Aorta (tissue), 5 donors: ENCODE results near the gene ANK3. TPM values are rescaled to one million over a fixed set of nuclear protein-coding genes. Genes with fewer than 3 reads are reported as not detected.
A peak's percentile ranks its signal among the peaks of the same experiment; 100 is the strongest.
"Not testable (repeated sequence)": the region's sequence is repeated elsewhere in the genome, so short reads cannot be mapped to it uniquely, and the experiment has no call there.

Experiments used
- ATAC-seq: fragments of 200-7000 bp; cut with Tn5 transposase; one replicate; pipeline ENCODE4 v1.9.1; 2022; ENCODE audit warnings: moderate library complexity; ENCODE audit not compliant: low FRiP score
- DNase-seq, 2 donors: peaks; one replicate each; pipeline ENCODE4 v3.0.0-alpha.2; 2020
- H3K27ac ChIP-seq, 2 donors: one replicate each; pipeline ENCODE4 v1.5.1; 2013; ENCODE audit warnings: low read length in 2 of 2, mild to moderate bottlenecking in 2 of 2, moderate library complexity in 2 of 2, control low read depth in 1 of 2, inconsistent platforms in 1 of 2, low read depth in 1 of 2
- H3K27me3 ChIP-seq, 2 donors: one replicate each; pipeline ENCODE4 v1.6.1; 2013; ENCODE audit warnings: control low read depth in 1 of 2, low read length in 1 of 2, mild to moderate bottlenecking in 1 of 2, moderate library complexity in 1 of 2; ENCODE audit not compliant: insufficient read depth in 2 of 2, control insufficient read depth in 1 of 2
- H3K36me3 ChIP-seq, 2 donors: one replicate each; pipeline ENCODE4 v1.6.1; 2013; ENCODE audit warnings: control low read depth in 1 of 2, low read length in 1 of 2, mild to moderate bottlenecking in 1 of 2; ENCODE audit not compliant: insufficient read depth in 2 of 2, control insufficient read depth in 1 of 2
- H3K4me1 ChIP-seq, 2 donors: one replicate each; pipeline ENCODE4 v1.6.1; 2013; ENCODE audit warnings: low read length in 2 of 2, control low read depth in 1 of 2, mild to moderate bottlenecking in 1 of 2, moderate library complexity in 1 of 2; ENCODE audit not compliant: insufficient read depth in 2 of 2, control insufficient read depth in 1 of 2
- H3K4me3 ChIP-seq, 2 donors: one replicate each; pipeline ENCODE4 v1.5.1; 2013; ENCODE audit warnings: low read length in 2 of 2, control low read depth in 1 of 2, mild to moderate bottlenecking in 1 of 2
- H3K9me3 ChIP-seq: one replicate; pipeline ENCODE4 v1.6.1; 2013; ENCODE audit warnings: mild to moderate bottlenecking, low read length; ENCODE audit not compliant: control insufficient read depth
- WGBS, 2 donors: extraction: QIAGEN DNeasy Blood & Tissue Kit; methylation state at CpG; one replicate each; pipeline ENCODE4 v1.1.7; 2013; 5-methylcytosine and 5-hydroxymethylcytosine counted together
- intact Hi-C, 2 donors: fragments of 100-400 bp; cut with DNase I; formaldehyde crosslinking; loops; one replicate each; pipeline versions ENCODE4 v1.14.2 to v1.15.0; 2022
- polyA plus RNA-seq, 2 donors: library from polyadenylated mRNA; stranded (reverse); fragments of 200-250 nt; gene quantifications; one replicate each; pipeline ENCODE4 v1.2.3, GENCODE V29; 2013
- total RNA-seq, 2 donors: library from RNA; stranded (reverse); fragmentation: NEBNext Ultra II Directional; extraction: Animal tissue kit (Norgen Biotek cat#: 25700); gene quantifications; one replicate each; pipeline ENCODE4 v1.2.1, GENCODE V29; 2021
- donor health status: healthy with polysubstance abuse.
- donor health status: Bipolar disorder and iron deficiency.
- donor health status: DM: no; HTN: no; CAD: no.
- donor health status: DM: no; HTN: no; CAD: no.
- donor health status: DM: yes; HTN: yes; CAD: no.

The ANK3 gene
- total and polyA plus RNA-seq, 4 donors = 16.5 to 38.2 (median 20.6) TPM

DNA sequence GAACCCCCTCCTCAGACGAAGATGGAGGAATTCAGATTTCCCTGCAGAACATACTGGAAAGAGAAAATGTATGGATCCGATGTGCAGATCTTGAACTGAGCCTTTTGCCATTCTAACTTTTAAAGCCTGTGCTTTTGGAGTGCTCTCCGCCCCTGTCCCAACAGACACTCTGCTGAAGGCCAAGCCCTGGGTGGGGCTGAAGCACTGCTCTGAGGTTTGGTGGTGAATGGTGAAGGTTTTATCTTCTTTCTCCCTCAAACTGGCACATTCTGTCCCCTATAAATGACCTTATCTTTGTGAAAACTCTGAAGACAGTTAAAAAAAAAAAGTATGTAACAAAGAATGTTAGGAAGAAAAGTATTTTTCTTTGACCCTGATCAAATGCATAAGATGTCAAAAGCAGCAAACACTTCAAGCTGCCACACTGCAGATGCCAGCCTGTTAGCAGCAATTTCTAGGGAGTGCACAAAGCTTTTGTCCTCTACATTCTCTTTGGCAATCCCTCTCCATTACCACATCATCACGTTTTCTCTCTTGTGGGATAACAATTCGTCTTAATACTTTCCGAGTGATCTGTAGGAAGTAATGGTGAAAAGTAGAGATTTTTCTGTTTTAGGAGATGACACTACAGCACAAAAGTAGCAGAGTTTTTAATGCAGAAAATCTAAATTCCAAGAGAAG lies 346.0 kb downstream of the ANK3 start:
- Histone ChIP-seq H3K27me3 (no peaks in the 10 kb centered on the region), H3K36me3 (no peaks in the 10 kb centered on the region), H3K4me1 (peaks cover 2 to 7% of the 10 kb centered on the region in 2 donors), H3K9me3 (no peaks in the 10 kb centered on the region), H3K27ac (no peak overlapping the region), H3K4me3 (no peak overlapping the region)
- no peak for ATAC-seq
- DNase-seq = no peak
- intact Hi-C loops = no loop called here
- WGBS, 2 donors = 31 to 47% methylated on average over 6 of the region's 6 CpGs

DNA sequence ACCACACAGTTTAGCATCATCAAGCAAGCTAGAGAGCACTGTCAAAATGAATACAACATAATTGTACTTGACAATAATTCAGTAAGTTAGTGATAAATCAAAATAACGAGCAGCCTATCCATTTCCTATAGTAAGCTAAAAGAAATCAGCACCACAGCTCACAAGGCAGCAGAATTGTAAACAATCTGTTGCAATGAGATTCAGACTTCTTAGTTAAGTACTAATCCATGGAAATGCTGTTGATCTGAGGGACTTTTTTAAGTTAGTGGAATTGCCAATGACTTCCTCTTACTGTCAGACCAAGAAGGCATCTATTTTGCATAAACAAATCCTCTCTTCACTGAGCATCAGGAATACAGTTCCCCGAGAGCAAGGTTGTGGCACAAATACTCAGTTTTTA lies 346.8 kb downstream of the ANK3 start:
- no peaks in the 10 kb centered on the region for H3K36me3 ChIP-seq
- peaks cover 3 to 7% of the 10 kb centered on the region in 2 donors for H3K4me1 ChIP-seq
- DNase-seq (no peak), ATAC-seq (no peak)
- peak overlapping the region in 1 of 2 donors; percentile 28 for H3K27ac ChIP-seq
- no peak overlapping the region for H3K4me3 ChIP-seq
- intact Hi-C loops = no loop called here
- H3K9me3 ChIP-seq = no peaks in the 10 kb centered on the region
- WGBS, 2 donors = 59 to 81% methylated on average over 2 of the region's 2 CpGs
- no peaks in the 10 kb centered on the region for H3K27me3 ChIP-seq

DNA sequence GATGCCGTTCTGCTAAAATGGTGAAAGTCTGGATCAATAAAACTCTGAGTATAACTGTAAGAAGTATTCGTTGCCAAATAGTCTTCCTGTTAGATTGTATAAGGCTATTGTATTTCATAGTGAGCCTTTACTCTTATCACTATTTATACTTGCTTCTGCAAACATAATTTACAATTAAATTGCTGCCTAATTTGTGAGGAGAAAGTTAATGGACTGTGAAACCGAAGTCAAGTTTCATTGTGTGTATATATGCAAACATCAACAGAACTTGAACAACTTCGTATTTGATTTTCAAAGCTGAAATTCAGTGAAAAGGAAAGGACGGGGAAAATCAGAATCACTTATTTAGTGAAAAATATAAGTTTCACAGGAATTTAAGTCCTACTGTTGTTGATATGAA lies 347.4 kb downstream of the ANK3 start:
- 45 to 49% methylated on average over 5 of the region's 5 CpGs for WGBS, 2 donors
- intact Hi-C loops = no loop called here
- Histone ChIP-seq H3K9me3 (no peaks in the 10 kb centered on the region), H3K36me3 (no peaks in the 10 kb centered on the region), H3K27me3 (no peaks in the 10 kb centered on the region), H3K4me3 (no peak overlapping the region), H3K27ac (no peak overlapping the region), H3K4me1 (peaks cover 3 to 7% of the 10 kb centered on the region in 2 donors)
- DNase-seq (no peak), ATAC-seq (no peak)

DNA sequence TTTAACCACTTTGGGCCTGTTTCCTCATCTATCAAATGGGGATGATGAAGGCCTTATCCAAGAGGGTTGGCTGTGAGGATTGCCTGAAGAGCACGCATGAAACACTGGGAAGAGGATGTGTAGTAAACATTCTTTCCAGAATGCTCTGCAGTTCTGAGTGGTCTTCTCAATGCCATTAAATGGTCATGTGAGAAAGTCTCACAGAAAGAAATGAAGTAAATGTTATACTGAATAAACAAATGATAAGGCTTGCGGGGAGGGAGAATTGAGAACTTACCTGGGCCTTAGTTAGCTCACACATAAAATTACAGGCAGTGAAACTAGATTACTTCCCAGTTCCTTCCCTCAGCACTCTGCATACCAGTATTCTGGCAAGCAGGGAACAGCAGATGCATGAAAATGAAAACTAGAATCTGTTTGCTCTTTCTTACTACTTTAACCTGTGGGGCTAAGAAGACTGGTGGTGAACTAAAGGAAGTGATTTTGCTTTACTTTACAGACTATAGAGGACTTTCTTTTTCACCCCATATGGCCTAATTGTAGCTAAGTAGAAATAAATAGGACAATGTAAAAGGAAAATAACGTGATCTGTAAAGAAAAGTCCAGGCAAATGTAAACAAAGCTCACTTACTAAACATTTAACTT lies 348.1 kb downstream of the ANK3 start:
- Histone ChIP-seq H3K27me3 (no peaks in the 10 kb centered on the region), H3K9me3 (no peaks in the 10 kb centered on the region), H3K27ac (no peak overlapping the region), H3K36me3 (no peaks in the 10 kb centered on the region), H3K4me3 (no peak overlapping the region), H3K4me1 (peaks cover 3 to 7% of the 10 kb centered on the region in 2 donors)
- intact Hi-C loops = no loop called here
- WGBS, 2 donors = 58 to 61% methylated on average over 3 of the region's 3 CpGs
- no peak for DNase-seq
- ATAC-seq = no peak

DNA sequence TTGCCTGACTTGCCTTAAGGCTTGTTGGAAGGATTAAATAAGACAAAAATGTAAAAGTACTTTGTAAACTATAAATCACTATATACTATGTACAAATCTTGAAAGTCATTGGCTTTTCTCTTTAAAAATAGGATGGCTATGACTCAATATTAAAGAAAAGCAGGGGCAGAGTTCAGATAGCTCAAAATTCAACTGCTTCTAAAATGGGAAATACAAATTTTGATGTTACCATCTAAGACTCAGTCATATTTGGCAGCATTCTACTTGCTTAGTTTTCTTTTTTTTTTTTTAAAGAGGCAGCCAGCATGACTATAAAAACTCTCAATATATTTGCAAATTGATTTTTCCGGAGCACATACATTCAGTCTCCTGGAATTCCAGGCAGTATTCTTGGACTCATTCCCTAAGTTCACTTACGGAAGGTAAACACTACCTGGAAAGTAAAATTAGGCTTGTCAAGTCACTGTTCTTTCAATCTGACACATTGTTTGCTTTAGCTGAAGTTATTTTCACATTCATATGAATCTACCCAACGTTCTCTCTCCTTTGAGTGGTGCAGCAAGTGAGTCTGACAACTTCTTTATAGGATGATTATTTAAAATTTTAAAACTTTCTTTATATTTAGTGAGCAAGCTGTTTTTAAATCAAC lies 349.5 kb downstream of the ANK3 start:
- peak; percentile 75 for ATAC-seq
- Histone ChIP-seq H3K27me3 (no peaks in the 10 kb centered on the region), H3K27ac (peak overlapping the region in 1 of 2 donors; percentile 67), H3K4me3 (peak overlapping the region; percentile 14 to 54), H3K4me1 (peaks cover 3 to 7% of the 10 kb centered on the region in 2 donors), H3K36me3 (no peaks in the 10 kb centered on the region), H3K9me3 (no peaks in the 10 kb centered on the region)
- no peak for DNase-seq
- WGBS, 2 donors = 4 to 5% methylated on average over 3 of the region's 3 CpGs
- intact Hi-C loops = no loop called here

DNA sequence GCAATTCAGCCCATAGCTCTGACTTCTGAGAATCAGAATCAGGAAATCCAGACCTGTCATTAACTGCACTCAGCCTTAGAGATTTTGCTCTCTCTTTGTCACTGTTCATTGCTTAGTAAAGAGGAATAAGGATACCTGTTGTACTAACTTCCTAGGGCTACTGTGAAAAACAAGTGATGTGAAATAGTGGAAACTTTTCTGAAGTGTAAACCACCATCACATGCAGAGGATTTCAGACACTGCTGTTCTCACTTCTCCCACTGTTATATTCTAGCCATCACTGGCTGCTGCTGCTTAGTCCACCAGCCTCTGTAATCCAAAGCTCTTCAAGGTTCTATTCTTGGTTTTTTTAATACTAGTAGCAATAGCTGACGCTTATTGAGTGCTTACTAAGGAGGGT lies 353.7 kb downstream of the ANK3 start:
- no peaks in the 10 kb centered on the region for H3K36me3 ChIP-seq
- no peak overlapping the region for H3K4me3 ChIP-seq
- no peak overlapping the region for H3K27ac ChIP-seq
- intact Hi-C loops = no loop called here
- no peaks in the 10 kb centered on the region for H3K27me3 ChIP-seq
- ATAC-seq (no peak), DNase-seq (no peak)
- H3K4me1 ChIP-seq = peaks cover 2 to 7% of the 10 kb centered on the region in 2 donors
- no peaks in the 10 kb centered on the region for H3K9me3 ChIP-seq
- WGBS, 2 donors = 85 to 88% methylated on average over 1 of the region's 1 CpG

DNA sequence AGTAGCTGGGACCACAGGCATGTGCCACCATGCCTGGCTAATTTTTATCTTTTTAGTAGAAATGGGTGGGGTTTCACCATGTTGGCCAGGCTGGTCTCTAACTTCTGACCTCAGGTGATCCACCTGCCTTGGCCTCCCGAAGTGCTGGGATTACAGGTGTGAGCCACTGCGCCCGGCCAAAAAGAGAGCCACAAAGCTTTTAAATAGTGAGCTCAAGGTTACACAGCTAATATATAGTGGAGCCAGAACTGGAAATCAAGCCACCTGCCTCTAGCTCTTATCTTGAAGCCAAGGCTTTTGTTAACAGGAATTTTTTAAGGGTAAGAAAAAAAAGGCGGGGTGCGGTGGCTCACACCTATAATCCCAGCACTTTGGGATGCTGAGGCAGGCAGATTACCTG lies 354.3 kb downstream of the ANK3 start:
- H3K27ac ChIP-seq, H3K9me3 ChIP-seq, H3K36me3 ChIP-seq, H3K4me3 ChIP-seq, H3K27me3 ChIP-seq, intact Hi-C loops, H3K4me1 ChIP-seq, ATAC-seq, DNase-seq: not testable (repeated sequence)
- 95 to 97% methylated on average over 5 of the region's 5 CpGs for WGBS, 2 donors

DNA sequence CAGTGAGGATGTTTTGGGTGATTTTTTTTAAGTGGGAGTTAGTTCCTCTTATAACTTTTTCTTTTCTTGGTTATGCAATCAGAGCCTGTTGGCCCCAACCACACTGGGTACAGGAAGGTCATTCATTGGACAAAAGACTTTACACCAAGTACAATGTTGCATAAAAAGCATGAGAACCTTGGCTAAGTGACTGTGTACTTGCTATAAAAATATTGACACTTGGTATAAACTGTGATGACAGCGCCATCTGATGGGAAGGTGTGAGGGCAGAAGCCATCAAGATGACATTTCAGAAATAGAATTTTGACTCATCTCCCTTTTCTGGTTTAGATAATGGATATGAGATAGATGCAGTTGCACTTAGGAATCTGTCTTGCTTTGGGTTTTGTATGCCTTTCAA lies 357.0 kb downstream of the ANK3 start:
- Histone ChIP-seq H3K36me3 (no peaks in the 10 kb centered on the region), H3K4me1 (no peaks in the 10 kb centered on the region), H3K27ac (no peak overlapping the region), H3K4me3 (no peak overlapping the region), H3K27me3 (no peaks in the 10 kb centered on the region), H3K9me3 (no peaks in the 10 kb centered on the region)
- 32 to 45% methylated on average over 1 of the region's 1 CpG for WGBS, 2 donors
- ATAC-seq (peak; percentile 72), DNase-seq (peak in 1 of 2 donors; percentile 49)
- intact Hi-C loops = loop anchor here in 1 of 2 donors (2.0 kb wide), 1 partner anchor 408 kb away; no protein-coding TSS in a partner anchor
